K562 (cell line): ENCODE measurements around the gene SPHK2. TPM values are rescaled to one million over a fixed set of nuclear protein-coding genes. Genes with fewer than 3 reads are reported as not detected.
A peak's percentile ranks its signal among the peaks of the same experiment; 100 is the strongest.

ENCODE experiments used
- AFF4 ChIP-seq: sonication (generic); formaldehyde crosslinking; IDR thresholded peaks from 2 replicates; pipeline ENCODE4 v1.8.0; 2023; ENCODE audit warnings: mild to moderate bottlenecking, missing genetic modification reagents
- BMI1 ChIP-seq: fragments of 150-350 bp; IDR thresholded peaks from 2 replicates; pipeline ENCODE4 v1.6.1; 2014; ENCODE audit warnings: low read length
- CREM ChIP-seq: IDR thresholded peaks from 2 replicates; pipeline ENCODE4 v1.6.1; 2014; ENCODE audit warnings: antibody characterized with exemption, low read depth
- DPF2 ChIP-seq: fragments of 450-650 bp; IDR thresholded peaks from 2 replicates; pipeline ENCODE4 v1.6.1; 2016
- GTF2B ChIP-seq: IDR thresholded peaks from 2 replicates; pipeline ENCODE4 v1.6.1; 2011; ENCODE audit not compliant: insufficient read length; ENCODE audit errors: extremely low read depth
- IRF1 ChIP-seq: sonication (generic); formaldehyde crosslinking; IDR thresholded peaks from 2 replicates; pipeline ENCODE4 v1.8.0; 2022; ENCODE audit warnings: missing genetic modification reagents, mild to moderate bottlenecking, borderline replicate concordance
- LCOR ChIP-seq: sonication (generic); formaldehyde crosslinking; IDR thresholded peaks from 2 replicates; pipeline ENCODE4 v1.8.0; 2022; ENCODE audit warnings: mild to moderate bottlenecking, missing genetic modification reagents
- RBM17 ChIP-seq: fragments of 200-400 bp; formaldehyde crosslinking; IDR thresholded peaks from 2 replicates; pipeline ENCODE4 v1.6.1; 2017; ENCODE audit warnings: low read depth, mild to moderate bottlenecking, low read length, borderline replicate concordance
- RNF2 ChIP-seq: sonication (generic); IDR thresholded peaks from 2 replicates; pipeline ENCODE4 v1.6.1; 2016
- SRSF3 ChIP-seq: fragments of 200-400 bp; formaldehyde crosslinking; IDR thresholded peaks from 2 replicates; pipeline ENCODE4 v1.6.1; 2016; ENCODE audit warnings: mild to moderate bottlenecking, low read length, moderate library complexity; ENCODE audit not compliant: insufficient read depth
- ZBTB12 ChIP-seq: fragments of 250-450 bp; sonication (Bioruptor Pico); IDR thresholded peaks from 2 replicates; pipeline ENCODE4 v1.4.0; 2020
- ZBTB49 ChIP-seq: sonication (generic); formaldehyde crosslinking; IDR thresholded peaks from 2 replicates; pipeline ENCODE4 v1.8.0; 2022; ENCODE audit warnings: missing genetic modification reagents, mild to moderate bottlenecking, borderline replicate concordance
- ZNF274 ChIP-seq: IDR thresholded peaks from 2 replicates; pipeline ENCODE4 v1.6.1; 2011; ENCODE audit warnings: low read depth, mild to moderate bottlenecking, low read length, moderate library complexity, borderline replicate concordance
- polyA plus RNA-seq, 8 experiments: library from polyadenylated mRNA; depleted of rRNA in 4 of 8; stranded (reverse) in 5 of 8; unstranded in 3 of 8; fragments of >200 nt; fragmentation: Nextera tagmentation in 2 of 8; fragmentation: Illumina TruSeq in 1 of 8; extraction: Ambion mirVana in 2 of 8; extraction: Trizol in 1 of 8; gene quantifications; 2 replicates each; pipeline versions ENCODE4 v1.2.1 to v1.2.3, GENCODE V29; 2011 to 2014; ENCODE audit warnings: inconsistent platforms in 1 of 8, missing spikeins in 1 of 8
- total RNA-seq, 7 experiments: library from RNA; depleted of rRNA in 6 of 7; stranded (reverse); fragments of >200 nt in 6 of 7; fragmentation: Illumina TruSeq in 2 of 7; extraction: Trizol in 2 of 7; gene quantifications; 2 replicates each; pipeline versions ENCODE4 v1.2.1 to v1.2.3, GENCODE V29; 2011 to 2021; ENCODE audit warnings: low replicate concordance in 1 of 7

The SPHK2 gene
- total and polyA plus RNA-seq, 9 of the 15 experiments (the other 6 are each of a cell fraction or from before 2014, with no cell fraction given): 0.10 to 15.2 (median 2.9) TPM

GRCh38 chr19:48619692-48620585 lies 633 bp downstream of the SPHK2 start (continued):
- TF ChIP-seq ZBTB12: no peak
- no peak for TF ChIP-seq CREM
- TF ChIP-seq ZNF274: no peak
- TF ChIP-seq IRF1 (CRISPR knock-in tag): no peak
- no peak for TF ChIP-seq LCOR (CRISPR knock-in tag)
- TF ChIP-seq SRSF3: no peak
- TF ChIP-seq DPF2: peak; percentile 76; the same call in 1 of the 2 replicates
- no peak for TF ChIP-seq AFF4
- no peak for TF ChIP-seq ZBTB49 (CRISPR knock-in tag)
- no peak for TF ChIP-seq RBM17
- TF ChIP-seq RNF2: no peak
- no peak for TF ChIP-seq GTF2B
- TF ChIP-seq BMI1: no peak
